ENCODE measurements around the gene YIPF1. TPM values are rescaled to one million over a fixed set of nuclear protein-coding genes. Genes with fewer than 3 reads are reported as not detected.

The YIPF1 gene
- total and polyA plus RNA-seq, 2 experiments from 2014 or later = 27.7 to 34.0 TPM

GRCh38 chr1:53893999-53894636 lies 4.5 kb upstream of the YIPF1 start, which contains the start of gene DIO1:
DIO1 (plus strand) TSS chr1:53894187; CDS start chr1:53894211, 24 bp downstream.
- H3K4me2 ChIP-seq = peak within 1 kb of the TSS; percentile 50
- no peaks in the 10 kb centered on the region for H3K36me3 ChIP-seq (replicated peaks; ENCODE audit: insufficient read depth, low read depth)
- WGBS (ENCODE audit: low lambda C conversion rate, missing lambda C conversion rate) = 77% methylated on average over 14 of the region's 14 CpGs
- H3K9me2 ChIP-seq (replicated peaks; ENCODE audit: insufficient read depth) = no peaks in the 10 kb centered on the region
- no peak within 1 kb of the TSS for H3K27ac ChIP-seq
- H3K4me1 ChIP-seq (ENCODE audit: insufficient read depth) = peaks cover 27% of the 10 kb centered on the region
- no peaks in the 10 kb centered on the region for H3K9me3 ChIP-seq (ENCODE audit: low read depth)
- peak; percentile 57 for DNase-seq (ENCODE audit: low spot score)
- no peak within 1 kb of the TSS for H2AFZ ChIP-seq
- H3K79me2 ChIP-seq = no peaks in the 10 kb centered on the region
- H3K4me3 ChIP-seq = no peak within 1 kb of the TSS
- no peaks in the 10 kb centered on the region for H4K20me1 ChIP-seq (ENCODE audit: insufficient read depth, poor library complexity, severe bottlenecking)
- no peak for TF ChIP-seq EZH2phosphoT487 (IDR thresholded peaks at IDR 0.05; ENCODE audit: low read depth, severe bottlenecking, unreplicated experiment)
- TF ChIP-seq EZH2 (IDR thresholded peaks at IDR 0.05; ENCODE audit: borderline replicate concordance) = no peak
- no peak for TF ChIP-seq CTCF (IDR thresholded peaks at IDR 0.05; ENCODE audit: poor library complexity)
- H3K27me3 ChIP-seq = no peaks in the 10 kb centered on the region

- Histone ChIP-seq H3K9me3 (ENCODE audit: low read depth) (no peaks in the 10 kb centered on the region), H3K79me2 (no peaks in the 10 kb centered on the region), H2AFZ (no peak overlapping the region), H3K4me2 (no peak overlapping the region), H3K9me2 (replicated peaks; ENCODE audit: insufficient read depth) (no peaks in the 10 kb centered on the region), H3K36me3 (replicated peaks; ENCODE audit: insufficient read depth, low read depth) (no peaks in the 10 kb centered on the region), H3K4me1 (ENCODE audit: insufficient read depth) (peaks cover 24% of the 10 kb centered on the region), H3K4me3 (no peak overlapping the region), H3K27ac (no peak overlapping the region), H3K27me3 (no peaks in the 10 kb centered on the region), H4K20me1 (ENCODE audit: insufficient read depth, poor library complexity, severe bottlenecking) (no peaks in the 10 kb centered on the region)
- no peak for TF ChIP-seq EZH2phosphoT487 (IDR thresholded peaks at IDR 0.05; ENCODE audit: low read depth, severe bottlenecking, unreplicated experiment)
- no peak for TF ChIP-seq EZH2 (IDR thresholded peaks at IDR 0.05; ENCODE audit: borderline replicate concordance)
- TF ChIP-seq CTCF (IDR thresholded peaks at IDR 0.05; ENCODE audit: poor library complexity) = no peak
- no peak for DNase-seq (ENCODE audit: low spot score)
- WGBS (ENCODE audit: low lambda C conversion rate, missing lambda C conversion rate) = 82% methylated on average over 5 of the region's 5 CpGs
These were observed 3.3 kb upstream of the YIPF1 start for GRCh38 chr1:53892911-53893310.

- Histone ChIP-seq H3K4me1 (ENCODE audit: insufficient read depth) (peaks cover 15% of the 10 kb centered on the region), H3K4me3 (no peak overlapping the region), H3K9me2 (replicated peaks; ENCODE audit: insufficient read depth) (no peaks in the 10 kb centered on the region), H3K79me2 (no peaks in the 10 kb centered on the region), H3K9me3 (ENCODE audit: low read depth) (no peaks in the 10 kb centered on the region), H2AFZ (no peak overlapping the region), H3K4me2 (no peak overlapping the region), H3K36me3 (replicated peaks; ENCODE audit: insufficient read depth, low read depth) (no peaks in the 10 kb centered on the region), H4K20me1 (ENCODE audit: insufficient read depth, poor library complexity, severe bottlenecking) (no peaks in the 10 kb centered on the region), H3K27ac (no peak overlapping the region), H3K27me3 (no peaks in the 10 kb centered on the region)
- WGBS (ENCODE audit: low lambda C conversion rate, missing lambda C conversion rate) = 88% methylated on average over 2 of the region's 2 CpGs
- no peak for DNase-seq (ENCODE audit: low spot score)
- TF ChIP-seq EZH2phosphoT487 (IDR thresholded peaks at IDR 0.05; ENCODE audit: low read depth, severe bottlenecking, unreplicated experiment) (no peak), EZH2 (IDR thresholded peaks at IDR 0.05; ENCODE audit: borderline replicate concordance) (no peak), CTCF (IDR thresholded peaks at IDR 0.05; ENCODE audit: poor library complexity) (no peak)
These were observed 2.1 kb upstream of the YIPF1 start for GRCh38 chr1:53891678-53892077.
